H9 (cell line): Measurements from ENCODE around the gene ARHGAP12. TPM values are rescaled to one million over a fixed set of nuclear protein-coding genes. Genes with fewer than 3 reads are reported as not detected.

Experiments used
- DNase-seq: peaks from one replicate; pipeline ENCODE4 v3.0.0-alpha.2; 2017
- H2AFZ ChIP-seq: one replicate; pipeline ENCODE4 v1.6.1; 2013; ENCODE audit warnings: mild to moderate bottlenecking, low read length, control low read depth, moderate library complexity
- H2AK5ac ChIP-seq: 2 replicates; pipeline ENCODE4 v1.6.1; 2013; ENCODE audit warnings: low read length, control low read depth, mixed read lengths; ENCODE audit not compliant: insufficient read length
- H2BK120ac ChIP-seq: one replicate; pipeline ENCODE4 v1.6.1; 2013; ENCODE audit warnings: low read depth, mild to moderate bottlenecking, low read length, control low read depth, inconsistent platforms; ENCODE audit not compliant: poor library complexity, severe bottlenecking
- H2BK12ac ChIP-seq: 2 replicates; pipeline ENCODE4 v1.6.1; 2013; ENCODE audit warnings: low read length, control low read depth, mixed read lengths, low read depth; ENCODE audit not compliant: insufficient read length
- H2BK15ac ChIP-seq: 2 replicates; pipeline ENCODE4 v1.6.1; 2013; ENCODE audit warnings: low read depth, low read length, control low read depth
- H2BK20ac ChIP-seq: one replicate; pipeline ENCODE4 v1.6.1; 2013; ENCODE audit warnings: low read depth, mild to moderate bottlenecking, low read length, control low read depth, inconsistent platforms; ENCODE audit not compliant: poor library complexity, severe bottlenecking
- H2BK5ac ChIP-seq: 2 replicates; pipeline ENCODE4 v1.6.1; 2013; ENCODE audit warnings: low read length, control low read depth, mixed read lengths; ENCODE audit not compliant: insufficient read length
- H3K14ac ChIP-seq: 2 replicates; pipeline ENCODE4 v1.6.1; 2013; ENCODE audit warnings: low read length, control low read depth; ENCODE audit not compliant: insufficient read depth
- H3K18ac ChIP-seq: 2 replicates; pipeline ENCODE4 v1.6.1; 2013; ENCODE audit warnings: low read depth, mild to moderate bottlenecking, mixed read lengths, low read length, control low read depth; ENCODE audit not compliant: insufficient read length
- H3K23ac ChIP-seq: 2 replicates; pipeline ENCODE4 v1.6.1; 2013; ENCODE audit warnings: low read length, control low read depth, mixed read lengths, low read depth; ENCODE audit not compliant: insufficient read length
- H3K23me2 ChIP-seq: 2 replicates; pipeline ENCODE4 v1.6.1; 2013; ENCODE audit warnings: low read depth, mild to moderate bottlenecking, mixed read lengths, low read length, control low read depth; ENCODE audit not compliant: insufficient read length, poor library complexity, severe bottlenecking
- H3K27ac ChIP-seq: 2 replicates; pipeline ENCODE4 v1.5.1; 2013; ENCODE audit warnings: low read length, control low read depth, mixed read lengths, low read depth; ENCODE audit not compliant: insufficient read length
- H3K27me3 ChIP-seq: 2 replicates; pipeline ENCODE4 v1.6.1; 2013; ENCODE audit warnings: low read length, control low read depth, inconsistent platforms; ENCODE audit not compliant: insufficient read depth
- H3K4ac ChIP-seq: 2 replicates; pipeline ENCODE4 v1.6.1; 2013; ENCODE audit warnings: low read depth, mild to moderate bottlenecking, control low read depth, inconsistent platforms, low read length, moderate library complexity
- H3K4me1 ChIP-seq: 2 replicates; pipeline ENCODE4 v1.6.1; 2013; ENCODE audit warnings: low read length, control low read depth, inconsistent platforms; ENCODE audit not compliant: insufficient read depth
- H3K4me2 ChIP-seq: 2 replicates; pipeline ENCODE4 v1.6.1; 2013; ENCODE audit warnings: low read length, control low read depth, mixed read lengths; ENCODE audit not compliant: insufficient read length, insufficient read depth
- H3K56ac ChIP-seq: 2 replicates; pipeline ENCODE4 v1.6.1; 2013; ENCODE audit warnings: low read depth, mild to moderate bottlenecking, mixed read lengths, low read length, control low read depth; ENCODE audit not compliant: insufficient read length
- H3K79me1 ChIP-seq: 2 replicates; pipeline ENCODE4 v1.6.1; 2013; ENCODE audit warnings: low read depth, mild to moderate bottlenecking, moderate library complexity, low read length, control low read depth, inconsistent platforms; ENCODE audit not compliant: insufficient read depth, poor library complexity, severe bottlenecking
- H3K79me2 ChIP-seq: 2 replicates; pipeline ENCODE4 v1.6.1; 2013; ENCODE audit warnings: low read length, control low read depth, inconsistent platforms; ENCODE audit not compliant: insufficient read depth
- H3K9ac ChIP-seq: 2 replicates; pipeline ENCODE4 v1.6.1; 2013; ENCODE audit warnings: low read length, control low read depth, mixed read lengths; ENCODE audit not compliant: insufficient read length; ENCODE audit errors: extremely low read depth
- H3K9me3 ChIP-seq: one replicate; pipeline ENCODE4 v1.6.1; 2013; ENCODE audit warnings: low read depth, low read length, inconsistent platforms; ENCODE audit not compliant: control insufficient read depth
- H3T11ph ChIP-seq: one replicate; pipeline ENCODE4 v1.6.1; 2013; ENCODE audit warnings: mild to moderate bottlenecking, low read length, control low read depth, inconsistent platforms
- H4K20me1 ChIP-seq: one replicate; pipeline ENCODE4 v1.6.1; 2013; ENCODE audit not compliant: control insufficient read depth, insufficient read length, insufficient read depth
- H4K5ac ChIP-seq: 2 replicates; pipeline ENCODE4 v1.6.1; 2013; ENCODE audit warnings: low read depth, mild to moderate bottlenecking, mixed read lengths, low read length, control low read depth; ENCODE audit not compliant: insufficient read length
- H4K8ac ChIP-seq: replicated peaks from 2 replicates; pipeline ENCODE4 v1.6.1; 2013; ENCODE audit warnings: low read length, control low read depth, mixed read lengths, low read depth; ENCODE audit not compliant: insufficient read length
- H4K91ac ChIP-seq: 2 replicates; pipeline ENCODE4 v1.6.1; 2013; ENCODE audit warnings: low read depth, mild to moderate bottlenecking, moderate library complexity, mixed read lengths, low read length, control low read depth; ENCODE audit not compliant: insufficient read length
- H3K27ac Mint-ChIP-seq, 3 experiments: 2 replicates in 2 of 3; 3 replicates in 1 of 3; pipeline ENCODE4 v1.8.0; 2020 to 2021; ENCODE audit warnings: mixed read lengths in 3 of 3, mild to moderate bottlenecking in 1 of 3, moderate library complexity in 1 of 3
- H3K27me3 Mint-ChIP-seq: 2 replicates; pipeline ENCODE4 v1.8.0; 2021; ENCODE audit warnings: low read depth, mild to moderate bottlenecking, moderate library complexity, mixed read lengths
- H3K36me3 Mint-ChIP-seq, 3 experiments: 2 replicates in 2 of 3; 3 replicates in 1 of 3; pipeline ENCODE4 v1.8.0; 2020 to 2021; ENCODE audit warnings: low read depth in 3 of 3, mixed read lengths in 3 of 3; ENCODE audit not compliant: insufficient read depth in 1 of 3
- H3K4me1 Mint-ChIP-seq, 2 experiments: 2 replicates each; pipeline ENCODE4 v1.8.0; 2020; ENCODE audit warnings: mixed read lengths in 2 of 2
- H3K4me3 Mint-ChIP-seq, 2 experiments: 2 replicates in 1 of 2; 3 replicates in 1 of 2; pipeline ENCODE4 v1.8.0; 2020 to 2021; ENCODE audit warnings: mild to moderate bottlenecking in 2 of 2, mixed read lengths in 2 of 2, moderate library complexity in 1 of 2
- H3K9me3 Mint-ChIP-seq, 2 experiments: 2 replicates in 1 of 2; 3 replicates in 1 of 2; pipeline ENCODE4 v1.8.0; 2020; ENCODE audit warnings: mild to moderate bottlenecking in 2 of 2, mixed read lengths in 2 of 2, moderate library complexity in 1 of 2
- WGBS: extraction: QIAGEN DNeasy Blood & Tissue Kit; methylation state at CpG from one replicate; pipeline ENCODE4 v1.1.7; 2013; ENCODE audit warnings: missing lambda C conversion rate, low lambda C conversion rate, mixed read lengths; ENCODE audit not compliant: insufficient read length; ENCODE audit errors: extremely low coverage; 5-methylcytosine and 5-hydroxymethylcytosine counted together
- total RNA-seq: library from RNA; stranded (reverse); gene quantifications from 2 replicates; pipeline ENCODE4 v1.2.1, GENCODE V29; 2021
- TF ChIP-seq, protein P1 (sequence below): fragments of 200-600 bp; sonication (generic); conservative IDR thresholded peaks from 3 replicates; pipeline ENCODE4 v1.8.0; 2021; ENCODE audit warnings: antibody characterized with exemption, mild to moderate bottlenecking

The ARHGAP12 gene
- total RNA-seq, 1 experiment from 2014 or later, result 34.3 TPM

DNA sequence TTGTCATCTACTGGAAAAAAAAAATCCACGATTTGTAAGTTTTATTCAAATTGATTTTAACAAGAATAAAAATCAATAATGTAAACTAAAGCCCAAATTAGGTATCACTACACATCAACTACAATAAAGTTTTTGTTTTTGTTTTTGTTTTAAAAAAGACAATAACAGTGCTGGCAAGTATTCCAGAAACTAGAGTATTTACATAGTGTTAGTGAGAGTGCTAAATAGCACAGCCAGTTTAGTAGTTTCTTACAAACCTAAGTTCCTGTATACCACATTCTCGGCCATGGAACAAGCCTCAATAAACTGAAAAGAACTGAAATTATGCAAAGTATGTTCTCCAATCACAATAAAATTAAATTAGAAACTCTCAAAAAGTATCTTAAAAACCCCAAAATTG is 8.1 kb downstream of the ARHGAP12 start:
- H3K9me3 Mint-ChIP-seq, result peaks cover 4 to 8% of the 10 kb centered on the region in 2 experiments; a peak in 4 of 5 replicates
- no peak overlapping the region for H3K18ac ChIP-seq
- no peak for DNase-seq
- H2BK20ac ChIP-seq, result no peak overlapping the region
- peaks cover 10 to 18% (median 15%) of the 10 kb centered on the region in 3 experiments; a peak in 6 of 7 replicates for H3K36me3 Mint-ChIP-seq
- H3T11ph ChIP-seq, result no peak overlapping the region
- H3K4ac ChIP-seq, result no peak overlapping the region
- peaks cover 10% of the 10 kb centered on the region for H3K79me1 ChIP-seq
- no peak overlapping the region for H2AFZ ChIP-seq
- WGBS, result no CpG with 5 or more reads among the region's 2 CpGs
- no peak overlapping the region for H3K56ac ChIP-seq
- no peaks in the 10 kb centered on the region for H3K23me2 ChIP-seq
- H2BK120ac ChIP-seq, result no peak overlapping the region
- H3K4me3 Mint-ChIP-seq, result no peak overlapping the region
- H4K20me1 ChIP-seq, result no peaks in the 10 kb centered on the region
- H2BK5ac ChIP-seq, result no peak overlapping the region
- H3K23ac ChIP-seq, result no peak overlapping the region
- TF ChIP-seq, protein P1, sequence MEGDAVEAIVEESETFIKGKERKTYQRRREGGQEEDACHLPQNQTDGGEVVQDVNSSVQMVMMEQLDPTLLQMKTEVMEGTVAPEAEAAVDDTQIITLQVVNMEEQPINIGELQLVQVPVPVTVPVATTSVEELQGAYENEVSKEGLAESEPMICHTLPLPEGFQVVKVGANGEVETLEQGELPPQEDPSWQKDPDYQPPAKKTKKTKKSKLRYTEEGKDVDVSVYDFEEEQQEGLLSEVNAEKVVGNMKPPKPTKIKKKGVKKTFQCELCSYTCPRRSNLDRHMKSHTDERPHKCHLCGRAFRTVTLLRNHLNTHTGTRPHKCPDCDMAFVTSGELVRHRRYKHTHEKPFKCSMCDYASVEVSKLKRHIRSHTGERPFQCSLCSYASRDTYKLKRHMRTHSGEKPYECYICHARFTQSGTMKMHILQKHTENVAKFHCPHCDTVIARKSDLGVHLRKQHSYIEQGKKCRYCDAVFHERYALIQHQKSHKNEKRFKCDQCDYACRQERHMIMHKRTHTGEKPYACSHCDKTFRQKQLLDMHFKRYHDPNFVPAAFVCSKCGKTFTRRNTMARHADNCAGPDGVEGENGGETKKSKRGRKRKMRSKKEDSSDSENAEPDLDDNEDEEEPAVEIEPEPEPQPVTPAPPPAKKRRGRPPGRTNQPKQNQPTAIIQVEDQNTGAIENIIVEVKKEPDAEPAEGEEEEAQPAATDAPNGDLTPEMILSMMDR, result no peak
- H4K5ac ChIP-seq, result no peak overlapping the region
- H2AK5ac ChIP-seq, result no peak overlapping the region
- H3K79me2 ChIP-seq, result peaks cover 51% of the 10 kb centered on the region; the same call in 1 of the 2 replicates
- H3K27me3 Mint-ChIP-seq, result no peaks in the 10 kb centered on the region
- no peak overlapping the region for H2BK12ac ChIP-seq
- no peak overlapping the region; a peak in 1 of 7 replicates for H3K27ac Mint-ChIP-seq
- H3K9me3 ChIP-seq, result no peaks in the 10 kb centered on the region
- no peak overlapping the region for H2BK15ac ChIP-seq
- 0 out of 2 replicates have a peak, but pooled peaks cover 1% of the 10 kb centered on the region for H3K4me1 ChIP-seq
- no peak overlapping the region for H3K27ac ChIP-seq
- no peak overlapping the region for H4K91ac ChIP-seq
- H3K4me2 ChIP-seq, result no peak overlapping the region
- H3K4me1 Mint-ChIP-seq, result peaks cover 10% of the 10 kb centered on the region in 2 experiments
- no peak overlapping the region for H4K8ac ChIP-seq
- no peaks in the 10 kb centered on the region for H3K27me3 ChIP-seq
- no peak overlapping the region for H3K14ac ChIP-seq
- no peak overlapping the region for H3K9ac ChIP-seq
